Right lobe of liver (tissue), 4 donors: Measurements from ENCODE around the gene TNFRSF12A.

Source experiments
- POLR2A ChIP-seq: fragments of 450-650 bp; IDR thresholded peaks from one replicate; pipeline ENCODE4 v1.6.1; 2017; ENCODE audit warnings: antibody characterized with exemption, mild to moderate bottlenecking
- TF ChIP-seq, protein P1 (sequence below), 4 donors: fragments of 200-600 bp in 3 of 4; fragments of 450-650 bp in 1 of 4; IDR thresholded peaks; one replicate each; pipeline versions ENCODE4 v1.5.1 to v1.8.0; 2016 to 2022; ENCODE audit warnings: antibody characterized with exemption in 4 of 4, mild to moderate bottlenecking in 2 of 4
- donor health status: DM: no; HTN: no; CAD: no.
- donor health status: DM: no; HTN: no; CAD: no.
- donor health status: DM: no; HTN: yes; CAD: no.

DNA sequence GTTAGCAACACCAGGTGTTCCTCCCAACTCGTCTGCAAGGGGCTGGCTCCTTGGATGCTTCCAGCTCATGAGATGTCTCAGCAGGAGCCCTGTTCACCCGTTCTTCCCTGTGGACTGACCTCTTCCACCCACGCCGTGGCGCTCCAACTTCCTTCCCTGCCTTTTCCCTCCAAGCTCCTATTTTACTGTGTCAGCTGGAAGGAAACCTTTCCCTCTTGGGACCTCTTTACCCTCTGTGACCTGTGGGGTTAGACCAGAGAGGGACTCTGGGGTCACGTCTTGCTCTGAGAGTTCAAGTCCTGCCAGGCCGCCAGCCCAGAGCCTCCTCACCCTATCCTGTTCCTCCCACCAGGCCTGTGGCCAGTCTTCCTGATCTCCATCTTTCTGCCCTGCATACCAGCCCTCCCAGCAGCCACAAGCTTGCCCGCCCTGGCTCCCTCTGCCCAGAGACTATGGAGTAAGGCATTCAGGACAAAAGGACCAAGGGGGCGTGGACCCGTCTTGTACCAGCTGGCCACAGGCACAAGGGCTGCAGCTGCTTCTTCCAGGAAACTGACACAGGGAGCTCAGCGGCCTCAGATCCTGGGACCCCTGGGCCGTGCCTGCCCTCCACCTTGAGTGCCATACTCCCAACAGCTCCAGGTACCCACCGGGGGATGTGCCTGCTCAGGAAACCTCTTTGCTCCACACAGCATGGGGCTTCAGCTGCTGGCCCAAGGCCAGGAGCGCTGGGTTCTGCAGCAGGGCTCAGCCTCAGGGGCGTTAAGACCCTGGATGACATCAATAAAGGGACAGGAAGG lies 48.0 kb upstream of the TNFRSF12A start:
- TF ChIP-seq, protein P1, sequence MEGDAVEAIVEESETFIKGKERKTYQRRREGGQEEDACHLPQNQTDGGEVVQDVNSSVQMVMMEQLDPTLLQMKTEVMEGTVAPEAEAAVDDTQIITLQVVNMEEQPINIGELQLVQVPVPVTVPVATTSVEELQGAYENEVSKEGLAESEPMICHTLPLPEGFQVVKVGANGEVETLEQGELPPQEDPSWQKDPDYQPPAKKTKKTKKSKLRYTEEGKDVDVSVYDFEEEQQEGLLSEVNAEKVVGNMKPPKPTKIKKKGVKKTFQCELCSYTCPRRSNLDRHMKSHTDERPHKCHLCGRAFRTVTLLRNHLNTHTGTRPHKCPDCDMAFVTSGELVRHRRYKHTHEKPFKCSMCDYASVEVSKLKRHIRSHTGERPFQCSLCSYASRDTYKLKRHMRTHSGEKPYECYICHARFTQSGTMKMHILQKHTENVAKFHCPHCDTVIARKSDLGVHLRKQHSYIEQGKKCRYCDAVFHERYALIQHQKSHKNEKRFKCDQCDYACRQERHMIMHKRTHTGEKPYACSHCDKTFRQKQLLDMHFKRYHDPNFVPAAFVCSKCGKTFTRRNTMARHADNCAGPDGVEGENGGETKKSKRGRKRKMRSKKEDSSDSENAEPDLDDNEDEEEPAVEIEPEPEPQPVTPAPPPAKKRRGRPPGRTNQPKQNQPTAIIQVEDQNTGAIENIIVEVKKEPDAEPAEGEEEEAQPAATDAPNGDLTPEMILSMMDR (IDR thresholded peaks at IDR 0.05), result no peak
- no peak for TF ChIP-seq POLR2A
